ENCODE data around the gene SDHAF2. TPM values are rescaled to one million over a fixed set of nuclear protein-coding genes. Genes with fewer than 3 reads are reported as not detected.

SDHAF2 gene
- polyA plus RNA-seq, 3 donors = 45.5 to 70.2 (median 64.8) TPM

DNA sequence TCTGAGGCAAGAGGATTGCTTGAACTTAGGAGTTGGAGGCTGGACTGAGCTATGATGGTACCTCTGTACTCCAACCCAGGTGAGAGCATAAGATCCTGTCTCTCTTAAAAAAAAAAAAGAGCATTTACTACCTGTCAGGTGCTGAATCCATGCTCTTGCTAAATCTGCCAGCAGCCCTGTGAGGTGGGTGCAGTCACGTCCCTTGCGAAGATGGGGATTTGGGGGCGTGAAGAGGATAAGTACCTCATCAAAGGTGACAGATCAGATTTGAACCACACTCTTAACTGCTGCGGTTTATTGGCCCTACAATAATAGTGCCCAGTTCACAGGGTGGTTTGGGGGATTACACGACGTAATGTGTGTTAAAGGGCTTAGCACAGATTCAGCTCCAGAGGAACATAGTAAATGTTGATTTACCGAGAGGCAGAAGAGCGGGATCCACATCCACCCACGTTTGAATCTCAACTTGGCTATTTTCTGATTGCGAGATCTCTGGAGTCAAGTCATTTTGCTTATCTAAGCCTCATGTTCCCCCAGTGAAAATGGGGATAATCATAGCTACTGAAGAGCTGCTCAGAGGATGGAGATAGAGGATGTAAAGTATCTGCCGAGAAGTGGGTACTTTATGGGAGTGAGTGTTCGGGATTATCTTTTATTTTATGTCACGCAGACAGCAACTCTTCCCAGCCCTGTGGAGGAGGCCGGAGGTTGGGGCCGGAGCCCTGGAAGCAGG is 50.5 kb downstream of the SDHAF2 start:
- Mint-ChIP-seq H3K27ac (no peak overlapping the region), H3K4me1 (no peaks in the 10 kb centered on the region), H3K27me3 (ENCODE audit: low read depth in 3 of 3) (peaks cover 0 to 5% (median 2%) of the 10 kb centered on the region in 3 donors), H3K4me3 (no peak overlapping the region), H3K36me3 (no peaks in the 10 kb centered on the region), H3K9me3 (peaks cover 0 to 3% (median 0%) of the 10 kb centered on the region in 7 donors)
- Histone ChIP-seq H3K4me1 (ENCODE audit: control insufficient read depth in 1 of 2, insufficient read depth in 2 of 2, low read length in 2 of 2) (no peaks in the 10 kb centered on the region), H3K36me3 (replicated peaks in 1 of 2; ENCODE audit: control insufficient read depth in 1 of 2, insufficient read depth in 2 of 2, low read length in 2 of 2) (no peaks in the 10 kb centered on the region), H3K79me2 (ENCODE audit: insufficient read depth, low read length) (no peaks in the 10 kb centered on the region), H3K4me2 (replicated peaks; ENCODE audit: extremely low read depth, low read length, poor library complexity, severe bottlenecking) (no peak overlapping the region), H3K27me3 (ENCODE audit: control insufficient read depth in 2 of 2, insufficient read depth in 2 of 2, low read length in 2 of 2) (no peaks in the 10 kb centered on the region), H3K4me3 (replicated peaks in 1 of 3; ENCODE audit: low read depth in 2 of 3, low read length in 3 of 3) (no peak overlapping the region), H3K27ac (ENCODE audit: low read depth in 1 of 2, low read length in 2 of 2) (no peak overlapping the region), H3K9me3 (replicated peaks in 1 of 2; ENCODE audit: control insufficient read depth in 1 of 2, insufficient read depth in 1 of 2, low read length in 2 of 2) (no peaks in the 10 kb centered on the region), H3K9ac (ENCODE audit: insufficient read depth, low read length, poor library complexity, severe bottlenecking) (no peak overlapping the region), H4K20me1 (ENCODE audit: insufficient read depth, low read length) (no peaks in the 10 kb centered on the region), H2AFZ (ENCODE audit: insufficient read depth, low read depth, low read length, poor library complexity, severe bottlenecking) (no peak overlapping the region)
- TF ChIP-seq, protein P1, sequence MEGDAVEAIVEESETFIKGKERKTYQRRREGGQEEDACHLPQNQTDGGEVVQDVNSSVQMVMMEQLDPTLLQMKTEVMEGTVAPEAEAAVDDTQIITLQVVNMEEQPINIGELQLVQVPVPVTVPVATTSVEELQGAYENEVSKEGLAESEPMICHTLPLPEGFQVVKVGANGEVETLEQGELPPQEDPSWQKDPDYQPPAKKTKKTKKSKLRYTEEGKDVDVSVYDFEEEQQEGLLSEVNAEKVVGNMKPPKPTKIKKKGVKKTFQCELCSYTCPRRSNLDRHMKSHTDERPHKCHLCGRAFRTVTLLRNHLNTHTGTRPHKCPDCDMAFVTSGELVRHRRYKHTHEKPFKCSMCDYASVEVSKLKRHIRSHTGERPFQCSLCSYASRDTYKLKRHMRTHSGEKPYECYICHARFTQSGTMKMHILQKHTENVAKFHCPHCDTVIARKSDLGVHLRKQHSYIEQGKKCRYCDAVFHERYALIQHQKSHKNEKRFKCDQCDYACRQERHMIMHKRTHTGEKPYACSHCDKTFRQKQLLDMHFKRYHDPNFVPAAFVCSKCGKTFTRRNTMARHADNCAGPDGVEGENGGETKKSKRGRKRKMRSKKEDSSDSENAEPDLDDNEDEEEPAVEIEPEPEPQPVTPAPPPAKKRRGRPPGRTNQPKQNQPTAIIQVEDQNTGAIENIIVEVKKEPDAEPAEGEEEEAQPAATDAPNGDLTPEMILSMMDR (IDR thresholded peaks at IDR 0.05) = no peak
- WGBS (ENCODE audit: insufficient coverage) = 95% methylated on average over 11 of the region's 15 CpGs
- DNase-seq = no peak
- intact Hi-C loops (cut with micrococcal nuclease) = loop anchor here in 1 of 2 donors (10.0 kb wide), 1 partner anchor 154 kb away; no protein-coding TSS in a partner anchor

DNA sequence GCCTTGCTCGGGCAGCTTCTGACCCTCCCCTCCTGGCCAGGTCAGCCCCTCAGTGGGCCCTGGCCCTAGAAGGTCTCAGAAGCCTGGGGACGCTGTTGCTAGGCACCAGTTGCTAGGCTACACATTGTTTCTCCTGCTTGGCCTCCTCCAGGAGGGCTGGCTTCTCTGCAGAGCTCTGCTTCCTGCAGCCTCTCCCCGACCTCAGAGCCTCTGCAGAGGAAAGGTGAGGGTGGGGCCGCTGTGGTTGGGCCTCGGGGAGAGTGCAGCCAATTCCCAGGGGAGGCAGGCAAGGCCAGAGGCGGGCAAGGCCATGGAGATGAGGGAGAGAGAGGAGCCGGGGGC is 51.0 kb downstream of the SDHAF2 start:
- intact Hi-C loops (cut with micrococcal nuclease) = loop anchor here in 1 of 2 donors (10.0 kb wide), 1 partner anchor 154 kb away; no protein-coding TSS in a partner anchor
- H4K20me1 ChIP-seq (ENCODE audit: insufficient read depth, low read length) = no peaks in the 10 kb centered on the region
- H3K36me3 ChIP-seq (replicated peaks in 1 of 2; ENCODE audit: control insufficient read depth in 1 of 2, insufficient read depth in 2 of 2, low read length in 2 of 2) = no peaks in the 10 kb centered on the region
- H3K27me3 Mint-ChIP-seq (ENCODE audit: low read depth in 3 of 3) = peaks cover 0 to 6% (median 2%) of the 10 kb centered on the region in 3 donors
- no peak overlapping the region for H3K9ac ChIP-seq (ENCODE audit: insufficient read depth, low read length, poor library complexity, severe bottlenecking)
- no peaks in the 10 kb centered on the region for H3K4me1 Mint-ChIP-seq
- H3K4me3 ChIP-seq (replicated peaks in 1 of 3; ENCODE audit: low read depth in 2 of 3, low read length in 3 of 3) = no peak overlapping the region
- 48% methylated on average over 5 of the region's 7 CpGs for WGBS (ENCODE audit: insufficient coverage)
- H3K9me3 Mint-ChIP-seq = peaks cover 0 to 3% (median 0%) of the 10 kb centered on the region in 7 donors
- no peak overlapping the region for H2AFZ ChIP-seq (ENCODE audit: insufficient read depth, low read depth, low read length, poor library complexity, severe bottlenecking)
- H3K9me3 ChIP-seq (replicated peaks in 1 of 2; ENCODE audit: control insufficient read depth in 1 of 2, insufficient read depth in 1 of 2, low read length in 2 of 2) = no peaks in the 10 kb centered on the region
- no peak overlapping the region for H3K27ac ChIP-seq (ENCODE audit: low read depth in 1 of 2, low read length in 2 of 2)
- no peak overlapping the region for H3K4me2 ChIP-seq (replicated peaks; ENCODE audit: extremely low read depth, low read length, poor library complexity, severe bottlenecking)
- no peaks in the 10 kb centered on the region for H3K79me2 ChIP-seq (ENCODE audit: insufficient read depth, low read length)
- no peaks in the 10 kb centered on the region for H3K4me1 ChIP-seq (ENCODE audit: control insufficient read depth in 1 of 2, insufficient read depth in 2 of 2, low read length in 2 of 2)
- H3K27me3 ChIP-seq (ENCODE audit: control insufficient read depth in 2 of 2, insufficient read depth in 2 of 2, low read length in 2 of 2) = no peaks in the 10 kb centered on the region
- H3K4me3 Mint-ChIP-seq = no peak overlapping the region
- no peak overlapping the region for H3K27ac Mint-ChIP-seq
- no peak for DNase-seq
- H3K36me3 Mint-ChIP-seq = no peaks in the 10 kb centered on the region
- TF ChIP-seq, protein P1 (IDR thresholded peaks at IDR 0.05) = no peak
